Fibroblast of the aortic adventitia (primary cell): ENCODE results near the gene FAM89B. TPM values are rescaled to one million over a fixed set of nuclear protein-coding genes. Genes with fewer than 3 reads are reported as not detected.

Experiments used
- DNase-seq: peaks from one replicate; pipeline ENCODE4 v3.0.0-alpha.2; 2010; ENCODE audit warnings: low read depth
- H3K4me3 ChIP-seq: 2 replicates; pipeline ENCODE4 v1.5.1; 2011; ENCODE audit warnings: low read depth, mild to moderate bottlenecking, control low read depth, low read length, moderate library complexity
- total RNA-seq: library from RNA; depleted of rRNA; stranded (reverse); fragments of >200 nt; gene quantifications from 2 replicates; pipeline ENCODE4 v1.2.3, GENCODE V29; 2012; ENCODE audit warnings: low replicate concordance
- TF ChIP-seq, protein P1 (sequence below): IDR thresholded peaks from 2 replicates; pipeline ENCODE4 v1.5.1; 2011; ENCODE audit warnings: mild to moderate bottlenecking, low read length, control low read depth, inconsistent platforms; ENCODE audit not compliant: insufficient read depth

Gene FAM89B
- total RNA-seq, 1 donor = 21.6 TPM

DNA sequence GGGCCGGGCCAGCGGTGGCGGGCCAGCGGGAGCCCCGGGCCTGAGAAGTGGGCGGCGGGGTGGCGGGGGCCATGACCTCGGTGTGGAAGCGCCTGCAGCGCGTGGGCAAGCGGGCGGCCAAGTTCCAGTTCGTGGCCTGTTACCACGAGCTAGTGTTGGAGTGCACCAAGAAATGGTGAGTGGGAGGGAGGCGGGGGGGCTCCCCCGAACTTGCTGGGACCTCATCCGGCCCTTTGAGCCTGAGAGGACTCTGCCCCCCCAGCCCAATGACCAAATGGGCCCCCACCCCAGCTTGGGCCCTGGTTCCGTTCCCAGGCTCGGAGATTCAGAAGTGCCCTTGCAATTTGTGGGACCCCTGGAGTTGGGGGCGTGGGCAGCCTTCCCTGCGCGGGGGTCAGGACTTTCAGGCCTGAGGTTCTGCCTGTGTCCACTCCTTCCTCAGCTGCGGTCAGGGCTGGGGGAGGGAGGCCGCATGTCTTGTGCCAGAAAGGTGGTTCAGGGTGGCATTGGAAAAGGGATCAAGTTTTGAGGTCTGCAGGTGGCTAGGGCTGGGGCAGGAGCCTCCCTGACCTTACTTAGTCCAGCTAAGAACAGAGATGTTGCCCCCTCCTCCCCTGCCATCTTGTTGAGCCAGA is 4.0 kb downstream of the FAM89B start:
- H3K4me3 ChIP-seq = peak overlapping the region; percentile 81
- no peak for DNase-seq
- TF ChIP-seq, protein P1, sequence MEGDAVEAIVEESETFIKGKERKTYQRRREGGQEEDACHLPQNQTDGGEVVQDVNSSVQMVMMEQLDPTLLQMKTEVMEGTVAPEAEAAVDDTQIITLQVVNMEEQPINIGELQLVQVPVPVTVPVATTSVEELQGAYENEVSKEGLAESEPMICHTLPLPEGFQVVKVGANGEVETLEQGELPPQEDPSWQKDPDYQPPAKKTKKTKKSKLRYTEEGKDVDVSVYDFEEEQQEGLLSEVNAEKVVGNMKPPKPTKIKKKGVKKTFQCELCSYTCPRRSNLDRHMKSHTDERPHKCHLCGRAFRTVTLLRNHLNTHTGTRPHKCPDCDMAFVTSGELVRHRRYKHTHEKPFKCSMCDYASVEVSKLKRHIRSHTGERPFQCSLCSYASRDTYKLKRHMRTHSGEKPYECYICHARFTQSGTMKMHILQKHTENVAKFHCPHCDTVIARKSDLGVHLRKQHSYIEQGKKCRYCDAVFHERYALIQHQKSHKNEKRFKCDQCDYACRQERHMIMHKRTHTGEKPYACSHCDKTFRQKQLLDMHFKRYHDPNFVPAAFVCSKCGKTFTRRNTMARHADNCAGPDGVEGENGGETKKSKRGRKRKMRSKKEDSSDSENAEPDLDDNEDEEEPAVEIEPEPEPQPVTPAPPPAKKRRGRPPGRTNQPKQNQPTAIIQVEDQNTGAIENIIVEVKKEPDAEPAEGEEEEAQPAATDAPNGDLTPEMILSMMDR = no peak

DNA sequence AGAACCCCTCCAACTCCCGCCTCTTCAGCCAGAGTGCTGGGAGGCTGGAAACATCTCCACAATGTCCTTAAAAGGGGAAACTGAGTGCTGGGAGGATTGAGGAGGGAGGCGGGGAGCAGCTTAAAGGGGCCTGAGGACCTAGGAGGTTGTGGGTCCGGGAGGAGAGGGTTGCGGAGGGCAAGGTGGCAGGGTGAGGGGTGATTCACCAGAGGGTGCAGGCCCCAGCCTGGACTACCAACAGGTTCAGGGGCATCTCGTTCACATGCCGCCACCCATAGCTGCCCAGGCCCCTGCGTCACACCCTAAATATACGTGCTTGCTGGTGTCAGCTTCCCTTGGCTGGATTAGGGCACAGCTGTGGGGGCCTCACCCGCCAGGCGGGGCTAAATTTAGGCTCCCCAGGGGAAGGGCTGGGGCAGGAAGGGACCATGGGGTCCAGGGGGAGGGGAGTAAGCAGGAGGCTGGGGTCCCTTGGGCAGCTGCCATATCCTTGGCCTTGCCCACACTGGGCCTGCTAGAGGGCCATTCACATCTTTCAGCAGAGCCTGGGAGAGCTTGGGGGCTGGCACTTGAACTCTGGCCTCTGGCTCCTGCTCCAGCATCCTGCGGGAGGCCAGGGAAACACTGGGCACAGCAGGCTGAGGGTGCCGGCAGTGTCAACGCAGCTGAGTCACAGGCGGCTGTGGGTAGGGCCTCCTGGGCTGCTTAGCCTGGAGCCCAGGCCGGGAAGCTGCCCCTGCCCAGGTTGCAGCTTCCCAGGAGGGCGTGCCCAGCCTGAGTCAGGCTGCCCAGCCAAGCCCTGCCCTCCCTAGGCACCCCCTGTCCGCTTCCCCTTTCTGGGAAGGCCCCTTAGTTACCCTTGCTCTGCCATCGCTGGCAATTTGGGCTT is 4.8 kb downstream of the FAM89B start:
- peak overlapping the region; percentile 81 for H3K4me3 ChIP-seq
- TF ChIP-seq, protein P1 = no peak
- peak; percentile 59 for DNase-seq

DNA sequence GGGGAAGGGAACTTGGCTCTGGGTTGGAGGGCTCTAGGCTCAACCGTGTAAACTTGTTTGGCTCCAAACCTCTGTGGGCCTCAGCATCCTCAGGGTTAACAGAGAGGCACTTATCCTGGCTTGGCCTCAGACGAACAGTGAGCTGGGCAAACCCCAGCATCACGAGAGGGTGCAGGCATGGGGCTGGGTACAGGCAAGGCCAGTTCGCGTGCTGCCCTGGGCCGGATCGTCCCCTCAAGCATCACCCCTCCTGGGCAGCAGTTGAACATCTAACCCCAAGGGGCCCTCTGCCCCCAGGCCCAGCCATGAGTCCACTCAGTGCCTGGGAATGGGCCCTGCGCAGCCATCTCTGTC is 5.4 kb downstream of the FAM89B start:
- no peak for DNase-seq
- TF ChIP-seq, protein P1 = no peak
- H3K4me3 ChIP-seq = peak overlapping the region; percentile 81

DNA sequence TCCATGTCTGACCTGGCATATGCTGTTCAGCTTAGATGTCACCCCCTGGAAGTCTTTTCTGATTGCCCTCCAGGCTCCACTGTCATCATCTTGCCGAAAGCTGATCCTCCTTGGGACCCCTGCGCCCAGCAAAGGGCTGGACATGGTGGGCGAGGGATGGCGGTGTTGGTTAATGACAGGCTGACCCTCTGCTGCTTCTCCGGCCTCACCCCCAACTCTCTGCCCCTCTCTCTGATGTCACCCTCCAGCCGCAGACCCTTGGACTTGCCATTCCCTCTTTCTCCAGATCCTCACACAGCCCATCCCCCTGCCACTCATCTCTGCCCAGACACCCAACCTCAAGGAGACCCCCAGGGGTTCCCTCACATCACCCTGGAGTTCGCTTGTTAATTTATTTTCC is 5.8 kb downstream of the FAM89B start:
- TF ChIP-seq, protein P1 = no peak
- peak overlapping the region; percentile 81 for H3K4me3 ChIP-seq
- no peak for DNase-seq

DNA sequence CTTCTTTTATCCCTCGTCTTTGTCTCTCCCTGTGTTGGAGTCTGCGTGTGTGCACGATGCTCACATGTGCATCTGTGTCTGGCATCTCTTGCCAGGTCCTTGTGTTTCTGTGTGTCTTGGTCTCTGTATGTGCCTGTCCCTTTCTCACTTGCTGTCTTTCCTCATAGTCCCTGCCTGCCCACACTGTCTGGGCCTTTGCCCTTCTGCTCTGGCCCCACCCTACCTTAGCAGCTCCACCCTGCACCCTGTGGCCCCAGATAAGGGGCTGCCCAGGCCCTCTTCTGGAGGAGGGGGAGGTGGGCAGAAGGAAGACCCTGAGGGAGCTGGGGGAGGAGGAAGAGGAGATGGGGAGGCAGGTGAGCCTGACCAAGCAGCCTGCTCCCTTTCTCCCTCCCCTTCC is 6.3 kb downstream of the FAM89B start:
- DNase-seq = no peak
- TF ChIP-seq, protein P1 = no peak
- H3K4me3 ChIP-seq = no peak overlapping the region

DNA sequence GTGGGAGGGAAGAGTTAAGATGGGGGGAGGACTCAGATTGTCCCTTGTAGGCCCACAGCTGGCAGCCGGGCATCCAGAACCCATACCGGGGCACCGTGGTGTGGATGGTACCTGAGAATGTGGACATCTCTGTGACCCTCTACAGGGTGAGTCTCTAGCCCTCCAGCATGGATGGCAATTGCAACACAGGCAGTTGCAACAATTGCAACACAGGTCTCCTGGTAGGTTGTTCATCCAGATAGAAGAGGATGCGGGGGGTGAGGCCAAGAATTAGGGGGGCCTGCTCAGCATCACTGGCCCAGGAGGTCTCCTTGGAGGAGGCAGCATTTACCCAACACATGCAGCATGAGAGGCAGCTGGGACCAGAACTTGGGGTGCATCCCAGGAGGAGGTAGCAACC is 7.0 kb downstream of the FAM89B start:
- DNase-seq = no peak
- H3K4me3 ChIP-seq = no peak overlapping the region
- TF ChIP-seq, protein P1 = no peak
